B cell (primary cell): ENCODE data around the gene RPL39L. TPM values are rescaled to one million over a fixed set of nuclear protein-coding genes. Genes with fewer than 3 reads are reported as not detected.

Source experiments
- ATAC-seq: fragments of 200-7000 bp; cut with Tn5 transposase; one replicate; pipeline ENCODE4 v1.10.0; 2021; ENCODE audit warnings: low read depth, mild to moderate bottlenecking, moderate number of reproducible peaks, moderate library complexity
- CTCF ChIA-PET: fragments of 350-600 bp; sonication (Branson Sonifier 250); formaldehyde crosslinking; loops from one replicate; lab custom pipeline; 2021; ENCODE audit warnings: antibody characterized with exemption, inconsistent platforms; lab: Charles Lee
- POLR2A ChIA-PET: fragments of 350-600 bp; sonication (Branson Sonifier 250); formaldehyde crosslinking; loops from one replicate; lab custom pipeline; 2021; ENCODE audit warnings: antibody characterized with exemption; lab: Charles Lee
- DNase-seq: peaks from one replicate; pipeline ENCODE4 v3.0.0; 2013
- H2AFZ ChIP-seq: 2 replicates; pipeline ENCODE4 v1.6.1; 2012; ENCODE audit warnings: mild to moderate bottlenecking, low read depth, low read length; ENCODE audit not compliant: insufficient read depth, poor library complexity, severe bottlenecking
- H3K27ac ChIP-seq, 2 donors: 1 replicate in 1 of 2; 2 replicates in 1 of 2; pipeline ENCODE4 v1.5.1; 2012 to 2013; ENCODE audit warnings: low read length in 2 of 2, mild to moderate bottlenecking in 2 of 2, moderate library complexity in 1 of 2
- H3K27me3 ChIP-seq, 4 experiments: fragments of 200-600 bp in 1 of 4; sonication (generic) in 1 of 4; replicated peaks in 1 of 4; 1 replicate in 2 of 4; 2 replicates in 2 of 4; pipeline versions ENCODE4 v1.6.1 to v1.7.0; 2013 to 2016; ENCODE audit warnings: low read length in 3 of 4, mild to moderate bottlenecking in 2 of 4, mixed read lengths in 1 of 4, moderate library complexity in 1 of 4; ENCODE audit not compliant: insufficient read depth in 4 of 4, control insufficient read depth in 3 of 4; ENCODE audit errors: control extremely low read depth in 1 of 4
- H3K36me3 ChIP-seq, 2 experiments: replicated peaks in 1 of 2; 1 replicate in 1 of 2; 2 replicates in 1 of 2; pipeline versions ENCODE4 v1.6.1 to v1.7.1; 2013; ENCODE audit warnings: low read length in 1 of 2; ENCODE audit not compliant: insufficient read depth in 2 of 2, control insufficient read depth in 1 of 2; ENCODE audit errors: control extremely low read depth in 1 of 2, extremely low read depth in 1 of 2
- H3K4me1 ChIP-seq, 2 donors: fragments of 200-600 bp in 1 of 2; sonication (generic) in 1 of 2; 1 replicate in 1 of 2; 2 replicates in 1 of 2; pipeline versions ENCODE4 v1.5.1 to v1.6.1; 2013 to 2017; ENCODE audit warnings: low read length in 2 of 2; ENCODE audit not compliant: control insufficient read depth in 2 of 2, insufficient read depth in 2 of 2
- H3K4me2 ChIP-seq: replicated peaks from 2 replicates; pipeline ENCODE3; 2012; ENCODE audit warnings: mild to moderate bottlenecking, low read depth, low read length; ENCODE audit not compliant: poor library complexity, severe bottlenecking
- H3K4me3 ChIP-seq, 5 experiments: fragments of 200-600 bp in 1 of 5; sonication (generic) in 1 of 5; 1 replicate in 3 of 5; 2 replicates in 2 of 5; pipeline versions ENCODE4 v1.5.1 to v1.7.0; 2011 to 2016; ENCODE audit warnings: low read length in 4 of 5, mild to moderate bottlenecking in 4 of 5, low read depth in 2 of 5, control low read depth in 1 of 5, moderate library complexity in 1 of 5; ENCODE audit not compliant: insufficient read depth in 1 of 5; ENCODE audit errors: control extremely low read depth in 1 of 5, extremely low read depth in 1 of 5
- H3K79me2 ChIP-seq: fragments of 200-600 bp; sonication (generic); one replicate; pipeline ENCODE4 v1.6.0; 2016; ENCODE audit warnings: low read length; ENCODE audit not compliant: control insufficient read depth, insufficient read depth
- H3K9ac ChIP-seq: fragments of 200-600 bp; sonication (generic); 2 replicates; pipeline ENCODE4 v1.6.1; 2017; ENCODE audit warnings: mild to moderate bottlenecking, low read length, moderate library complexity
- H3K9me3 ChIP-seq, 3 donors: one replicate each; pipeline versions ENCODE4 v1.6.1 to v1.7.1; 2013; ENCODE audit warnings: low read length in 2 of 3; ENCODE audit not compliant: control insufficient read depth in 2 of 3, insufficient read depth in 1 of 3; ENCODE audit errors: control extremely low read depth in 1 of 3
- H4K20me1 ChIP-seq: 2 replicates; pipeline ENCODE4 v1.6.0; 2012; ENCODE audit warnings: mild to moderate bottlenecking, low read length; ENCODE audit not compliant: insufficient read depth, control insufficient read depth, poor library complexity, severe bottlenecking
- H3K27ac Mint-ChIP-seq: one replicate; pipeline ENCODE4 v1.8.0; 2021; ENCODE audit warnings: mixed read lengths
- H3K27me3 Mint-ChIP-seq: one replicate; pipeline ENCODE4 v1.8.0; 2021; ENCODE audit warnings: mixed read lengths
- H3K4me1 Mint-ChIP-seq: one replicate; pipeline ENCODE4 v1.8.0; 2021; ENCODE audit warnings: mixed read lengths
- H3K4me3 Mint-ChIP-seq: one replicate; pipeline ENCODE4 v1.8.0; 2021; ENCODE audit warnings: mixed read lengths
- H3K9me3 Mint-ChIP-seq: one replicate; pipeline ENCODE4 v1.8.0; 2022; ENCODE audit warnings: mixed read lengths; ENCODE audit not compliant: insufficient read depth
- CTCF ChIP-seq: fragments of 200-600 bp; IDR thresholded peaks from one replicate; pipeline ENCODE4 v1.8.0; 2022; ENCODE audit warnings: antibody characterized with exemption, mild to moderate bottlenecking
- EZH2 ChIP-seq: IDR thresholded peaks from 2 replicates; pipeline ENCODE4 v1.6.1; 2012; ENCODE audit warnings: borderline replicate concordance, low read depth, mild to moderate bottlenecking, moderate library complexity, low read length; ENCODE audit not compliant: insufficient read depth, poor library complexity, severe bottlenecking
- WGBS: methylation state at CpG from one replicate; pipeline ENCODE4 v1.1.5; 2013; ENCODE audit warnings: missing lambda C conversion rate; ENCODE audit not compliant: insufficient coverage; 5-methylcytosine and 5-hydroxymethylcytosine counted together
- intact Hi-C: fragments of 100-400 bp; cut with micrococcal nuclease; formaldehyde crosslinking; loops from one replicate; pipeline ENCODE4 v1.10.0; 2022
- polyA plus RNA-seq: library from polyadenylated mRNA; depleted of rRNA; stranded (reverse); fragments of >200 nt; gene quantifications from 2 replicates; pipeline ENCODE4 v1.2.3, GENCODE V29; 2012
- total RNA-seq, 2 donors: library from RNA; stranded (reverse); fragments of 120-200 nt in 1 of 2; gene quantifications; 1 replicate in 1 of 2; 2 replicates in 1 of 2; pipeline versions ENCODE4 v1.2.3 to v1.2.4, GENCODE V29; 2013 to 2022

RPL39L gene
- total and polyA plus RNA-seq, 2 donors (not counting 1 experiment from before 2014, with no cell fraction given): 3.1 to 4.5 TPM

- Mint-ChIP-seq H3K4me3 (no peak overlapping the region), H3K4me1 (peaks cover 8% of the 10 kb centered on the region), H3K27me3 (peaks cover 58% of the 10 kb centered on the region), H3K9me3 (no peaks in the 10 kb centered on the region), H3K27ac (no peak overlapping the region)
- Histone ChIP-seq H3K27me3 (peaks cover 0 to 46% (median 29%) of the 10 kb centered on the region in 4 experiments), H3K27ac (no peak overlapping the region), H4K20me1 (no peaks in the 10 kb centered on the region), H3K4me1 (peaks cover 4 to 12% of the 10 kb centered on the region in 2 donors), H3K36me3 (no peaks in the 10 kb centered on the region), H3K79me2 (no peaks in the 10 kb centered on the region), H3K9ac (no peak overlapping the region), H2AFZ (no peak overlapping the region), H3K4me2 (no peak overlapping the region), H3K4me3 (no peak overlapping the region), H3K9me3 (peaks cover 0 to 4% (median 0%) of the 10 kb centered on the region in 3 donors)
- DNase-seq: no peak
- ATAC-seq: no peak
- intact Hi-C loops: no loop called here
- ChIA-PET CTCF (no interaction called here), POLR2A (no interaction called here)
- whole genome bisulfite sequencing: 82% methylated on average over 4 of the region's 4 CpGs
- TF ChIP-seq EZH2 (no peak), CTCF (no peak)
Measured at GRCh38 chr3:187185759-187186158, 46.5 kb upstream of the RPL39L start.

- POLR2A ChIA-PET: no interaction called here
- no peak overlapping the region for H3K9ac ChIP-seq
- intact Hi-C loops: no loop called here
- peaks cover 0 to 38% (median 25%) of the 10 kb centered on the region in 4 experiments for H3K27me3 ChIP-seq
- no peaks in the 10 kb centered on the region for H3K36me3 ChIP-seq
- no peak overlapping the region for H3K27ac ChIP-seq
- Mint-ChIP-seq H3K4me3 (no peak overlapping the region), H3K4me1 (peaks cover 4% of the 10 kb centered on the region), H3K9me3 (no peaks in the 10 kb centered on the region), H3K27me3 (peaks cover 57% of the 10 kb centered on the region), H3K27ac (no peak overlapping the region)
- CTCF ChIA-PET: interaction anchor here (0.7 kb wide), 1 partner anchor 511 kb away, joined by 4 read pairs; no protein-coding TSS in a partner anchor
- peaks cover 0 to 4% (median 0%) of the 10 kb centered on the region in 3 donors for H3K9me3 ChIP-seq
- 94% methylated on average over 2 of the region's 6 CpGs for WGBS
- H3K79me2 ChIP-seq: no peaks in the 10 kb centered on the region
- H4K20me1 ChIP-seq: no peaks in the 10 kb centered on the region
- ATAC-seq (no peak), DNase-seq (no peak)
- H3K4me3 ChIP-seq: no peak overlapping the region
- no peak overlapping the region for H3K4me2 ChIP-seq
- TF ChIP-seq CTCF: no peak
- no peak for TF ChIP-seq EZH2
- H2AFZ ChIP-seq: no peak overlapping the region
- peaks cover under 1 to 4% of the 10 kb centered on the region in 2 donors for H3K4me1 ChIP-seq
Measured at GRCh38 chr3:187183903-187184302, 44.6 kb upstream of the RPL39L start.
